ENCODE results near the gene PLEKHA7. TPM values are rescaled to one million over a fixed set of nuclear protein-coding genes. Genes with fewer than 3 reads are reported as not detected.
A peak's percentile ranks its signal among the peaks of the same experiment; 100 is the strongest.
"Not testable (repeated sequence)": the region's sequence is repeated elsewhere in the genome, so short reads cannot be mapped to it uniquely, and the experiment has no call there.

The PLEKHA7 gene, protein sequence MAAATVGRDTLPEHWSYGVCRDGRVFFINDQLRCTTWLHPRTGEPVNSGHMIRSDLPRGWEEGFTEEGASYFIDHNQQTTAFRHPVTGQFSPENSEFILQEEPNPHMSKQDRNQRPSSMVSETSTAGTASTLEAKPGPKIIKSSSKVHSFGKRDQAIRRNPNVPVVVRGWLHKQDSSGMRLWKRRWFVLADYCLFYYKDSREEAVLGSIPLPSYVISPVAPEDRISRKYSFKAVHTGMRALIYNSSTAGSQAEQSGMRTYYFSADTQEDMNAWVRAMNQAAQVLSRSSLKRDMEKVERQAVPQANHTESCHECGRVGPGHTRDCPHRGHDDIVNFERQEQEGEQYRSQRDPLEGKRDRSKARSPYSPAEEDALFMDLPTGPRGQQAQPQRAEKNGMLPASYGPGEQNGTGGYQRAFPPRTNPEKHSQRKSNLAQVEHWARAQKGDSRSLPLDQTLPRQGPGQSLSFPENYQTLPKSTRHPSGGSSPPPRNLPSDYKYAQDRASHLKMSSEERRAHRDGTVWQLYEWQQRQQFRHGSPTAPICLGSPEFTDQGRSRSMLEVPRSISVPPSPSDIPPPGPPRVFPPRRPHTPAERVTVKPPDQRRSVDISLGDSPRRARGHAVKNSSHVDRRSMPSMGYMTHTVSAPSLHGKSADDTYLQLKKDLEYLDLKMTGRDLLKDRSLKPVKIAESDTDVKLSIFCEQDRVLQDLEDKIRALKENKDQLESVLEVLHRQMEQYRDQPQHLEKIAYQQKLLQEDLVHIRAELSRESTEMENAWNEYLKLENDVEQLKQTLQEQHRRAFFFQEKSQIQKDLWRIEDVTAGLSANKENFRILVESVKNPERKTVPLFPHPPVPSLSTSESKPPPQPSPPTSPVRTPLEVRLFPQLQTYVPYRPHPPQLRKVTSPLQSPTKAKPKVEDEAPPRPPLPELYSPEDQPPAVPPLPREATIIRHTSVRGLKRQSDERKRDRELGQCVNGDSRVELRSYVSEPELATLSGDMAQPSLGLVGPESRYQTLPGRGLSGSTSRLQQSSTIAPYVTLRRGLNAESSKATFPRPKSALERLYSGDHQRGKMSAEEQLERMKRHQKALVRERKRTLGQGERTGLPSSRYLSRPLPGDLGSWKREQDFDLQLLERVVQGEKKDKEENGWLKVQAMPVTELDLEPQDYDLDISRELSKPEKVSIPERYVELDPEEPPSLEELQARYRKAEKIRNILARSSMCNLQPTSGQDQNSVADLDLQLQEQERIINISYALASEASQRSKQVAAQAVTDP
- total RNA-seq (2021) = 13.0 to 16.2 TPM (median 15.3 TPM) in 3 replicates
- Bru-seq, nascent RNA = percentile 55 among the genes with signal in this experiment
- long read RNA-seq, experiment 1, full-length matches to known transcripts = 4 of 51 reads
- long read RNA-seq, experiment 1, partial matches to known transcripts = 26 of 51 reads
- long read RNA-seq, experiment 1, other reads (novel, unspliced or antisense) = 21 of 51 reads
- long read RNA-seq, experiment 2, partial matches to known transcripts = 1 of 3 reads
- long read RNA-seq, experiment 2, other reads (novel, unspliced or antisense) = 2 of 3 reads
- long read RNA-seq, experiment 3 = 0 reads

DNA sequence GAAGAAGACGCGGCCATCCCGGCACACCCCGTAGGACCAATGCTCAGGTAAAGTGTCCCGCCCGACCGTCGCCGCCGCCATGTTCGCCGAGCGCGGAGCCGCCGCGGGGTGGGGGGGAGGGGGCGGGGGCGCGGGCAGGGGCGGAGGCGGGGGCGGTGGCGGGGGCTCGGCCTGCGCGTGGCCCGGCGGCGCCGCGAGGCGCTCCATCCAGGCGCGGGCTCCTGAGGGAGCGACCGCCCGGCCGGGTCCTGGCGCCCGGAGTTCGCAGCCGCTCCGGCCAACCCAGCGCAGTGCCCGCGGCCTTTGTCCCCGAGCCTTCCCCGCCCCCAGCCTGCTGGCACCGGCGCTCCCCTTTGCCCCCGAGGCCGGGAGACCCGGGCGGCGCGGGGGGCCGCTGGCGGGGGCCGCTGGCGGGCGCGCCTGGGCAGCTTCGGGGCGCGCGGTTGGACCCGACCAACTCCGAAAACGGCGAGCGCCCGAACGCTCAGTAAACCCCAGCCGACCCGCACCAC lies at the start of gene PLEKHA7:
TSS of gene PLEKHA7 (minus strand) at position 94 of the 512 bp plus-strand sequence. CDS start at position 81, 13 bp downstream.
- Mint-ChIP-seq H3K27ac (peak within 1 kb of the TSS; percentile 31; the same call in 1 of the 2 replicates), H3K4me3 (peak within 1 kb of the TSS; percentile 86), H3K9me3 (no peaks in the 10 kb centered on the region), H3K36me3 (no peaks in the 10 kb centered on the region), H3K27me3 (ENCODE audit: low read depth) (peaks cover 14% of the 10 kb centered on the region; the same call in 1 of the 2 replicates), H3K4me1 (peaks cover 10% of the 10 kb centered on the region)
- POLR2A ChIA-PET = interaction anchor here (0.6 to 1.0 kb wide), 4 partner anchors 62 to 70 kb away, joined by 3 to 4 read pairs (median 4); no protein-coding TSS in a partner anchor
- ATAC-seq = peak; percentile 20
- peak; percentile 37 for DNase-seq (ENCODE audit: low spot score)
- CTCF ChIA-PET = interaction anchor here (0.5 to 2.6 kb wide), 26 partner anchors 12 to 505 kb away, joined by 3 to 18 read pairs (median 6); partner anchors contain the start of gene RPS13
- TF ChIP-seq TCF7 (CRISPR knock-in tag; IDR thresholded peaks at IDR 0.05; ENCODE audit: low read depth) = no peak
- TF ChIP-seq FOXK1 (CRISPR knock-in tag; IDR thresholded peaks at IDR 0.05) = no peak

DNA sequence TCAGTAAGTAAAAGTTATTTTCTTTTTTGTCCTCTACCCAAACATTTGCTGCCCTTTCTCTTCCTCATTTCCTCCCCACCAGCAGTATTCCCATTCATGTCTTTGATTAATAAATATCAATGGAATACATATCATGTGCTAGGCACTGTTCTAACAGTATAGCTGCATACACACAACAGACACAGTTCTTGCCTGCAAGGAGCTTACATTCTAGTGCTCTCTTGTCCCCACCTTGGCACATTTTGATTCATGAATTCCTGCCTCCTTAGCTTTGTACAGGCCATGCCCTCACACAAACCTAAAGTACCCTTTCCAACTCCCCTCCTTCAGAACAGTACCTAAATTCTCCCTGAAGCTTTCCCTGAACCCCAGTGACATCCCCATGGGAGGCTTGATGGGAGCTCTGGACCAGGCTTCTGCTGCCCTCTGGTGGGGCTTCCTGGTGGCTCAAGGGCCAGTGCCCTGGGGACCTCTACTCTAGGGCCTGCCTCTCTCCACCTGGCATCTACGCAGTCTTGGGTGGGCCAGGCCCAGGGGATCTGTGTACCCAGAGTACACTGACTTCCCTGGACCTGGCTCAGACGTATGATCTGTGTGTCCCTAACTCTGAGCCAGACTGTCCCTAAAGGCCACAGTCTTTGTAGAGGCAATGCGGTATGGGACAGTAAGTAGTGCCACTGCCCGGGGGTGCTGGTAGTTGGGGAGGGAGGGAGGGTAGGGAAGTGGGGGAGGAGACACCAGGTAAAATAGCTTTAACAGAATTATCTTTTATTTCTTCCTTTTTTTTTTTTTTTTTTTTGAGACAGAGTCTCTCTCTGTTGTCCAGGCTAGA lies 49.2 kb upstream of the PLEKHA7 start:
- Mint-ChIP-seq H3K27me3 (ENCODE audit: low read depth) (no peaks in the 10 kb centered on the region), H3K4me1 (no peaks in the 10 kb centered on the region), H3K27ac (no peak overlapping the region), H3K36me3 (no peaks in the 10 kb centered on the region), H3K4me3 (no peak overlapping the region), H3K9me3 (peaks cover 3% of the 10 kb centered on the region; the same call in 1 of the 2 replicates)
- peak; percentile 99 for ATAC-seq
- ChIA-PET CTCF (interaction anchor here (0.6 to 2.4 kb wide), 44 partner anchors 15 to 456 kb away, joined by 3 to 36 read pairs (median 4); partner anchors contain the start of genes PLEKHA7 and RPS13), POLR2A (interaction anchor here (0.6 kb wide), 1 partner anchor 803 kb away, joined by 3 read pairs; no protein-coding TSS in a partner anchor)
- TF ChIP-seq, protein P1, sequence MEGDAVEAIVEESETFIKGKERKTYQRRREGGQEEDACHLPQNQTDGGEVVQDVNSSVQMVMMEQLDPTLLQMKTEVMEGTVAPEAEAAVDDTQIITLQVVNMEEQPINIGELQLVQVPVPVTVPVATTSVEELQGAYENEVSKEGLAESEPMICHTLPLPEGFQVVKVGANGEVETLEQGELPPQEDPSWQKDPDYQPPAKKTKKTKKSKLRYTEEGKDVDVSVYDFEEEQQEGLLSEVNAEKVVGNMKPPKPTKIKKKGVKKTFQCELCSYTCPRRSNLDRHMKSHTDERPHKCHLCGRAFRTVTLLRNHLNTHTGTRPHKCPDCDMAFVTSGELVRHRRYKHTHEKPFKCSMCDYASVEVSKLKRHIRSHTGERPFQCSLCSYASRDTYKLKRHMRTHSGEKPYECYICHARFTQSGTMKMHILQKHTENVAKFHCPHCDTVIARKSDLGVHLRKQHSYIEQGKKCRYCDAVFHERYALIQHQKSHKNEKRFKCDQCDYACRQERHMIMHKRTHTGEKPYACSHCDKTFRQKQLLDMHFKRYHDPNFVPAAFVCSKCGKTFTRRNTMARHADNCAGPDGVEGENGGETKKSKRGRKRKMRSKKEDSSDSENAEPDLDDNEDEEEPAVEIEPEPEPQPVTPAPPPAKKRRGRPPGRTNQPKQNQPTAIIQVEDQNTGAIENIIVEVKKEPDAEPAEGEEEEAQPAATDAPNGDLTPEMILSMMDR (IDR thresholded peaks at IDR 0.05) = peak; percentile 64
- TF ChIP-seq, protein P2, sequence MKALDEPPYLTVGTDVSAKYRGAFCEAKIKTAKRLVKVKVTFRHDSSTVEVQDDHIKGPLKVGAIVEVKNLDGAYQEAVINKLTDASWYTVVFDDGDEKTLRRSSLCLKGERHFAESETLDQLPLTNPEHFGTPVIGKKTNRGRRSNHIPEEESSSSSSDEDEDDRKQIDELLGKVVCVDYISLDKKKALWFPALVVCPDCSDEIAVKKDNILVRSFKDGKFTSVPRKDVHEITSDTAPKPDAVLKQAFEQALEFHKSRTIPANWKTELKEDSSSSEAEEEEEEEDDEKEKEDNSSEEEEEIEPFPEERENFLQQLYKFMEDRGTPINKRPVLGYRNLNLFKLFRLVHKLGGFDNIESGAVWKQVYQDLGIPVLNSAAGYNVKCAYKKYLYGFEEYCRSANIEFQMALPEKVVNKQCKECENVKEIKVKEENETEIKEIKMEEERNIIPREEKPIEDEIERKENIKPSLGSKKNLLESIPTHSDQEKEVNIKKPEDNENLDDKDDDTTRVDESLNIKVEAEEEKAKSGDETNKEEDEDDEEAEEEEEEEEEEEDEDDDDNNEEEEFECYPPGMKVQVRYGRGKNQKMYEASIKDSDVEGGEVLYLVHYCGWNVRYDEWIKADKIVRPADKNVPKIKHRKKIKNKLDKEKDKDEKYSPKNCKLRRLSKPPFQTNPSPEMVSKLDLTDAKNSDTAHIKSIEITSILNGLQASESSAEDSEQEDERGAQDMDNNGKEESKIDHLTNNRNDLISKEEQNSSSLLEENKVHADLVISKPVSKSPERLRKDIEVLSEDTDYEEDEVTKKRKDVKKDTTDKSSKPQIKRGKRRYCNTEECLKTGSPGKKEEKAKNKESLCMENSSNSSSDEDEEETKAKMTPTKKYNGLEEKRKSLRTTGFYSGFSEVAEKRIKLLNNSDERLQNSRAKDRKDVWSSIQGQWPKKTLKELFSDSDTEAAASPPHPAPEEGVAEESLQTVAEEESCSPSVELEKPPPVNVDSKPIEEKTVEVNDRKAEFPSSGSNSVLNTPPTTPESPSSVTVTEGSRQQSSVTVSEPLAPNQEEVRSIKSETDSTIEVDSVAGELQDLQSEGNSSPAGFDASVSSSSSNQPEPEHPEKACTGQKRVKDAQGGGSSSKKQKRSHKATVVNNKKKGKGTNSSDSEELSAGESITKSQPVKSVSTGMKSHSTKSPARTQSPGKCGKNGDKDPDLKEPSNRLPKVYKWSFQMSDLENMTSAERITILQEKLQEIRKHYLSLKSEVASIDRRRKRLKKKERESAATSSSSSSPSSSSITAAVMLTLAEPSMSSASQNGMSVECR (CRISPR knock-in tag; IDR thresholded peaks at IDR 0.05; ENCODE audit: borderline replicate concordance) = no peak
- peak; percentile 88 for DNase-seq (ENCODE audit: low spot score)

DNA sequence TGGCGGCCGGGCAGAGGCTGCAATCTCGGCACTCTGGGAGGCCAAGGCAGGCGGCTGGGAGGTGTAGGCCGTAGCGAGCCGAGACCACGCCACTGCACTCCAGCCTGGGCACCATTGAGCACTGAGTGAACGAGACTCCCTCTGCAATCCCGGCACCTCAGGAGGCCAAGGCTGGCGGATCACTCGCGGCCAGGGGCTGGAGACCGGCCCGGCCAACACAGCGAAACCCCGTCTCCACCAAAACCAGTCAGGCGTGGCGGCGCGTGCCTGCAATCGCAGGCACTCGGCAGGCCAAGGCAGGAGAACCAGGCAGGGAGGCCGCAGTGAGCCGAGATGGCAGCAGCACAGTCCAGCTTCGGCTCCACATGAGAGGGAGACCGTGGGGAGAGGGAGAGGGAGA lies 36.9 kb upstream of the PLEKHA7 start:
- peaks cover 13% of the 10 kb centered on the region for H3K36me3 Mint-ChIP-seq
- CTCF ChIA-PET; H3K27me3 Mint-ChIP-seq (ENCODE audit: low read depth); H3K4me3 Mint-ChIP-seq; ATAC-seq; POLR2A ChIA-PET; H3K27ac Mint-ChIP-seq; DNase-seq (ENCODE audit: low spot score); H3K4me1 Mint-ChIP-seq: not testable (repeated sequence)
- H3K9me3 Mint-ChIP-seq = peaks cover 14% of the 10 kb centered on the region

DNA sequence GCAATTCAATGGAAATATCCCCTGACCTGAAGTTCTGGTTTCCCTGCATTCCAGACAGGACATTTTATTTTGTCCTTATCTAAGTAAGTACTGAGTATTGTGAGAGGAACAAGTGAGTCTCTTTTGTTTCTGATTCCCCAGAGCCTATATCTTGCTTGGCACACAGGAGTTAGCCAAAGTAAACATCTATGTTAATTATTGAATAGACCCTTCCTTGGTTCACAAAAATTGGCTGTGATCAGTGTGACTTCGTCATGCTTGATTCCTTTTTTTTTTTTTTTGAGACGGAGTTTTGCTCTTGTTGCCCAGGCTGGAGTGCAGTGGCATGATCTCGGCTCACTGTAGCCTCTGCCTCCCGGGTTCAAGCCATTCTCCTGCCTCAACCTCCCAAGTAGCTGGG lies 34.3 kb upstream of the PLEKHA7 start:
- H3K27me3 Mint-ChIP-seq (ENCODE audit: low read depth); POLR2A ChIA-PET; ATAC-seq; H3K4me3 Mint-ChIP-seq; CTCF ChIA-PET; H3K4me1 Mint-ChIP-seq; H3K27ac Mint-ChIP-seq; DNase-seq (ENCODE audit: low spot score): not testable (repeated sequence)
- Mint-ChIP-seq H3K36me3 (peaks cover 13% of the 10 kb centered on the region), H3K9me3 (peaks cover 20% of the 10 kb centered on the region)

Data from WTC11 (cell line).